ELR (cell line): ENCODE data around the gene NR4A1.

ENCODE experiments used
- DNase-seq: peaks from one replicate; pipeline ENCODE4 v3.0.0-alpha.2; 2015; ENCODE audit warnings: low read depth

NR4A1 gene

GRCh38 chr12:52079576-52080402 is 28.5 kb downstream of the NR4A1 start, which contains the start of gene SMIM41:
TSS of gene SMIM41 (plus strand) at chr12:52079704. CDS start at chr12:52079780, 76 bp downstream.
- DNase-seq: no peak

- no peak for DNase-seq
Observed at GRCh38 chr12:52080403-52081251, 29.4 kb downstream of the NR4A1 start.

GRCh38 chr12:52081263-52081733 is 30.1 kb downstream of the NR4A1 start:
- DNase-seq: no peak

- peak; percentile 28 for DNase-seq
Observed at GRCh38 chr12:52082026-52082668, 30.9 kb downstream of the NR4A1 start.

- DNase-seq: no peak
Observed at GRCh38 chr12:52082669-52082987, 31.4 kb downstream of the NR4A1 start.

GRCh38 chr12:52082988-52083637 is 31.9 kb downstream of the NR4A1 start:
- DNase-seq: peak; percentile 69

- DNase-seq: no peak
Observed at GRCh38 chr12:52083638-52083996, 32.4 kb downstream of the NR4A1 start.

GRCh38 chr12:52084491-52085231 is 33.4 kb downstream of the NR4A1 start:
- DNase-seq: no peak

- DNase-seq: no peak
Observed at GRCh38 chr12:52085682-52086180, 34.5 kb downstream of the NR4A1 start.

- DNase-seq: no peak
Observed at GRCh38 chr12:52086366-52086765, 35.1 kb downstream of the NR4A1 start.

GRCh38 chr12:52086944-52087835 is 35.9 kb downstream of the NR4A1 start:
- DNase-seq: no peak

GRCh38 chr12:52087961-52088820 is 36.9 kb downstream of the NR4A1 start:
- no peak for DNase-seq

- no peak for DNase-seq
Observed at GRCh38 chr12:52089491-52089890, 38.2 kb downstream of the NR4A1 start.

- DNase-seq: no peak
Observed at GRCh38 chr12:52090291-52090690, 39.0 kb downstream of the NR4A1 start.

- DNase-seq: no peak
Observed at GRCh38 chr12:52091061-52091460, 39.8 kb downstream of the NR4A1 start.

- DNase-seq: no peak
Observed at GRCh38 chr12:52091869-52092268, 40.6 kb downstream of the NR4A1 start.

- no peak for DNase-seq
Observed at GRCh38 chr12:52093346-52093745, 42.1 kb downstream of the NR4A1 start.

GRCh38 chr12:52096332-52097044 is 45.2 kb downstream of the NR4A1 start:
- no peak for DNase-seq
